GM12892 (cell line): ENCODE measurements around the gene BLVRB.

Source experiments
- POLR2AphosphoS5 ChIP-seq: IDR thresholded peaks from 2 replicates; pipeline ENCODE4 v1.6.1; 2011; ENCODE audit warnings: low read depth, low read length, control low read depth
- TAF1 ChIP-seq: IDR thresholded peaks from 2 replicates; pipeline ENCODE4 v1.6.1; 2011; ENCODE audit warnings: low read depth, mild to moderate bottlenecking, control low read depth, low read length, borderline replicate concordance

GRCh38 chr19:40411125-40411842 lies 54.3 kb downstream of the BLVRB start:
- TF ChIP-seq POLR2AphosphoS5: no peak; the same call in 1 of the 2 replicates
- no peak for TF ChIP-seq TAF1
